OCI-LY7 (cell line): ENCODE results near the gene GALNT6. TPM values are rescaled to one million over a fixed set of nuclear protein-coding genes. Genes with fewer than 3 reads are reported as not detected.

Source experiments
- BruUV-seq: library from RNA; stranded (reverse); fragments of 400-500 nt; replicated peaks from 2 replicates; lab custom pipeline; 2021; lab: Mats Ljungman, UMichigan
- CTCF ChIA-PET: fragments of 300-600 bp; sonication (Branson Sonifier 250); formaldehyde crosslinking; loops from one replicate; lab custom pipeline; 2022; ENCODE audit warnings: antibody characterized with exemption; ENCODE audit not compliant: unreplicated experiment; lab: Charles Lee
- POLR2A ChIA-PET: fragments of 300-600 bp; sonication (Branson Sonifier 250); formaldehyde crosslinking; loops from one replicate; lab custom pipeline; 2022; ENCODE audit warnings: antibody characterized with exemption; lab: Charles Lee
- DNase-seq: peaks from one replicate; pipeline ENCODE4 v3.0.0-alpha.2; 2015; ENCODE audit warnings: low spot score
- H2AFZ ChIP-seq: fragments of 200-600 bp; sonication (generic), shearing (Covaris generic); 2 replicates; pipeline ENCODE4 v1.6.1; 2014; ENCODE audit warnings: mild to moderate bottlenecking, antibody characterized with exemption, low read length, moderate library complexity
- H3K27ac ChIP-seq: fragments of 200-600 bp; sonication (generic); 2 replicates; pipeline ENCODE4 v1.5.1; 2014; ENCODE audit warnings: mixed run types, low read depth, mild to moderate bottlenecking, moderate library complexity, low read length, inconsistent platforms; ENCODE audit not compliant: poor library complexity, severe bottlenecking
- H3K36me3 ChIP-seq: fragments of 200-600 bp; sonication (generic); 2 replicates; pipeline ENCODE4 v1.6.1; 2014; ENCODE audit warnings: mild to moderate bottlenecking, antibody characterized with exemption, low read length, moderate library complexity, mixed read lengths; ENCODE audit not compliant: insufficient read depth
- H3K4me1 ChIP-seq: fragments of 200-600 bp; sonication (generic); 2 replicates; pipeline ENCODE4 v1.5.1; 2014; ENCODE audit warnings: mild to moderate bottlenecking, low read length; ENCODE audit not compliant: insufficient read depth, poor library complexity, severe bottlenecking
- H3K4me2 ChIP-seq: fragments of 200-600 bp; sonication (generic); 2 replicates; pipeline ENCODE4 v1.6.1; 2014; ENCODE audit warnings: mild to moderate bottlenecking, low read length
- H3K4me3 ChIP-seq: fragments of 200-600 bp; sonication (generic); 2 replicates; pipeline ENCODE4 v1.5.1; 2014; ENCODE audit warnings: mild to moderate bottlenecking, low read depth, low read length; ENCODE audit not compliant: poor library complexity, severe bottlenecking
- H3K79me2 ChIP-seq: fragments of 200-600 bp; sonication (generic); 2 replicates; pipeline ENCODE4 v1.6.1; 2016; ENCODE audit warnings: low read depth, mild to moderate bottlenecking, low read length, moderate library complexity, mixed read lengths; ENCODE audit not compliant: insufficient read depth
- H3K9me2 ChIP-seq: fragments of 200-600 bp; sonication (generic); 2 replicates; pipeline ENCODE4 v1.6.1; 2016; ENCODE audit warnings: mild to moderate bottlenecking, low read length, mixed read lengths; ENCODE audit not compliant: insufficient read depth
- H3K9me3 ChIP-seq: fragments of 200-600 bp; sonication (generic); 2 replicates; pipeline ENCODE4 v1.6.1; 2014; ENCODE audit warnings: mild to moderate bottlenecking, mixed run types, low read length, mixed read lengths
- H4K20me1 ChIP-seq: fragments of 200-600 bp; sonication (generic); 2 replicates; pipeline ENCODE4 v1.6.1; 2014; ENCODE audit warnings: mild to moderate bottlenecking, antibody characterized with exemption, low read length, moderate library complexity, mixed read lengths; ENCODE audit not compliant: insufficient read depth
- CTCF ChIP-seq: fragments of 200-600 bp; sonication (generic); conservative IDR thresholded peaks from 2 replicates; pipeline ENCODE4 v1.5.1; 2014; ENCODE audit warnings: mild to moderate bottlenecking, antibody characterized with exemption, low read length, moderate library complexity, mixed read lengths
- EZH2phosphoT487 ChIP-seq: fragments of 200-600 bp; sonication (generic); IDR thresholded peaks from 2 replicates; pipeline ENCODE4 v1.6.1; 2018; ENCODE audit warnings: low read depth, borderline replicate concordance, mild to moderate bottlenecking, mixed run types, antibody characterized with exemption, low read length, moderate library complexity, mixed read lengths
- intact Hi-C: fragments of 100-400 bp; cut with micrococcal nuclease; formaldehyde crosslinking; loops from one replicate; pipeline ENCODE4 v1.10.0; 2022; ENCODE audit not compliant: unreplicated experiment
- total RNA-seq, 2 experiments: library from RNA; depleted of rRNA in 1 of 2; stranded (reverse); fragments of >200 nt in 1 of 2; shearing (Covaris generic) in 1 of 2; gene quantifications; 2 replicates each; pipeline ENCODE4 v1.2.3, GENCODE V29; 2014 to 2022

GALNT6 gene
- total RNA-seq, 2 experiments from 2014 or later: 1.4 to 4.8 TPM

- BruUV-seq: no TSS peak
- Histone ChIP-seq H3K9me2 (no peaks in the 10 kb centered on the region), H3K4me2 (no peak overlapping the region), H3K36me3 (no peaks in the 10 kb centered on the region), H3K4me1 (no peaks in the 10 kb centered on the region), H3K4me3 (no peak overlapping the region), H2AFZ (no peak overlapping the region), H3K79me2 (no peaks in the 10 kb centered on the region), H3K9me3 (no peaks in the 10 kb centered on the region), H4K20me1 (no peaks in the 10 kb centered on the region), H3K27ac (no peak overlapping the region)
- POLR2A ChIA-PET: no interaction called here
- TF ChIP-seq CTCF (no peak), EZH2phosphoT487 (no peak)
- no peak for DNase-seq
- intact Hi-C loops: no loop called here
- CTCF ChIA-PET: no interaction called here
Measured at GRCh38 chr12:51417826-51418225, 26.6 kb upstream of the GALNT6 start.

GRCh38 chr12:51415931-51416330 is 24.7 kb upstream of the GALNT6 start:
- BruUV-seq: no TSS peak
- CTCF ChIA-PET: no interaction called here

More at GRCh38 chr12:51415931-51416330, 24.7 kb upstream of the GALNT6 start:
- no peaks in the 10 kb centered on the region for H3K36me3 ChIP-seq
- no peak overlapping the region for H3K4me2 ChIP-seq
- H3K9me2 ChIP-seq: no peaks in the 10 kb centered on the region
- H3K27ac ChIP-seq: no peak overlapping the region
- POLR2A ChIA-PET: no interaction called here
- DNase-seq: no peak
- no peaks in the 10 kb centered on the region for H3K9me3 ChIP-seq
- no peak overlapping the region for H3K4me3 ChIP-seq
- intact Hi-C loops: no loop called here
- H3K79me2 ChIP-seq: no peaks in the 10 kb centered on the region
- no peaks in the 10 kb centered on the region for H4K20me1 ChIP-seq
- TF ChIP-seq CTCF (no peak), EZH2phosphoT487 (no peak)
- H3K4me1 ChIP-seq: no peaks in the 10 kb centered on the region
- no peak overlapping the region for H2AFZ ChIP-seq
